CD4-positive, alpha-beta T cell (primary cell): Measurements from ENCODE around the gene PSMF1. TPM values are rescaled to one million over a fixed set of nuclear protein-coding genes. Genes with fewer than 3 reads are reported as not detected.

Source experiments
- ATAC-seq: fragments of 200-7000 bp; cut with Tn5 transposase; one replicate; pipeline ENCODE4 v1.10.0; 2022; ENCODE audit warnings: mild to moderate bottlenecking; ENCODE audit not compliant: poor library complexity
- CTCF ChIA-PET: fragments of 350-600 bp; sonication (Branson Sonifier 250); formaldehyde crosslinking; loops from one replicate; lab custom pipeline; 2021; ENCODE audit warnings: antibody characterized with exemption, inconsistent platforms; lab: Charles Lee
- POLR2A ChIA-PET: fragments of 350-600 bp; sonication (Branson Sonifier 250); formaldehyde crosslinking; loops from one replicate; lab custom pipeline; 2021; ENCODE audit warnings: antibody characterized with exemption, inconsistent platforms; lab: Charles Lee
- DNase-seq, 14 experiments: peaks; one replicate each; pipeline ENCODE4 v3.0.0-alpha.2; 2013 to 2020; ENCODE audit warnings: mixed read lengths in 2 of 14
- H3K27ac ChIP-seq, 2 donors: one replicate each; pipeline versions ENCODE4 v1.5.1 to v1.7.0; 2013; ENCODE audit warnings: low read length in 2 of 2, low read depth in 1 of 2, mild to moderate bottlenecking in 1 of 2
- H3K27me3 ChIP-seq, 2 experiments: 1 replicate in 1 of 2; 2 replicates in 1 of 2; pipeline versions ENCODE4 v1.6.1 to v1.7.0; 2013; ENCODE audit warnings: low read length in 2 of 2, control low read depth in 1 of 2, mild to moderate bottlenecking in 1 of 2, moderate library complexity in 1 of 2; ENCODE audit not compliant: insufficient read depth in 2 of 2, control insufficient read depth in 1 of 2
- H3K36me3 ChIP-seq: one replicate; pipeline ENCODE4 v1.6.1; 2013; ENCODE audit warnings: low read length, control low read depth; ENCODE audit not compliant: insufficient read depth
- H3K4me1 ChIP-seq: one replicate; pipeline ENCODE4 v1.6.1; 2013; ENCODE audit warnings: low read length, control low read depth; ENCODE audit not compliant: insufficient read depth
- H3K4me3 ChIP-seq: one replicate; pipeline ENCODE4 v1.5.1; 2013; ENCODE audit warnings: mild to moderate bottlenecking, low read length, moderate library complexity
- H3K9me3 ChIP-seq, 2 experiments: 1 replicate in 1 of 2; 2 replicates in 1 of 2; pipeline versions ENCODE4 v1.6.1 to v1.7.0; 2013; ENCODE audit warnings: low read length in 2 of 2, mild to moderate bottlenecking in 2 of 2, control low read depth in 1 of 2, moderate library complexity in 1 of 2; ENCODE audit not compliant: control insufficient read depth in 1 of 2, insufficient read depth in 1 of 2
- H3K27ac Mint-ChIP-seq: one replicate; pipeline ENCODE4 v1.8.0; 2020; ENCODE audit warnings: mixed read lengths
- H3K27me3 Mint-ChIP-seq: one replicate; pipeline ENCODE4 v1.8.0; 2021; ENCODE audit warnings: mixed read lengths
- H3K36me3 Mint-ChIP-seq: one replicate; pipeline ENCODE4 v1.8.0; 2021; ENCODE audit warnings: low read depth, mixed read lengths
- H3K4me1 Mint-ChIP-seq: one replicate; pipeline ENCODE4 v1.8.0; 2021; ENCODE audit warnings: low read depth, mixed read lengths
- H3K4me3 Mint-ChIP-seq: one replicate; pipeline ENCODE4 v1.8.0; 2020; ENCODE audit warnings: mild to moderate bottlenecking, mixed read lengths
- H3K9me3 Mint-ChIP-seq: one replicate; pipeline ENCODE4 v1.8.0; 2020; ENCODE audit warnings: mixed read lengths
- intact Hi-C, 2 experiments: fragments of 100-400 bp; cut with DNase I in 1 of 2; cut with micrococcal nuclease in 1 of 2; formaldehyde crosslinking; loops; one replicate each; pipeline versions ENCODE4 v1.15.1 to v1.9.0; 2023 to 2025; cut with DNase I, micrococcal nuclease
- total RNA-seq, 174 experiments: library from RNA in 2 of 174; stranded (reverse) in 2 of 174; gene quantifications; one replicate each; pipeline ENCODE4 v1.2.3 and lab custom pipeline; 2021 to 2026
- TF ChIP-seq, protein P1 (sequence below): fragments of 200-600 bp; IDR thresholded peaks from one replicate; pipeline ENCODE4 v1.8.0; 2022; ENCODE audit warnings: antibody characterized with exemption, mild to moderate bottlenecking

The PSMF1 gene
- total RNA-seq, 2 experiments from 2014 or later = 79.9 to 84.2 TPM

DNA sequence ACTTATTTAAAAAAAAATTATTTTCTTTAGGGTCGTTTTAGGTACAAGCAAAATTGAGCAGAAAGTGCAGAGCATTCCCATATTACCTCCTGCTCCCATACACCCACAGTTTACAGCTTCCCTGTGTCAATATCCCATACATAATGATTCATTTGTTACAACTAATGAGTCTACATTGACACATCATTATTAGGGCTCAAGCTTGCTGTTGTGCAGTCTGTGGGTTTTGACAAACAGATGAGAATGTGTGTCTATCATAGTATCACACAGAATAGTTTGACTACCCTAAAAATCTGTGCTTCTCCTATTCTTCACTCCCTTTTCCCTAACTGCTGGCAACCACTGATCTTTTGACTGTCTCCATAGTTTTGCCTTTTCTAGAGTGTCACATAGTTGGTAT lies 9.4 kb downstream of the PSMF1 start:
- no peaks in the 10 kb centered on the region for H3K9me3 Mint-ChIP-seq
- H3K4me1 ChIP-seq = peaks cover 10% of the 10 kb centered on the region
- TF ChIP-seq, protein P1, sequence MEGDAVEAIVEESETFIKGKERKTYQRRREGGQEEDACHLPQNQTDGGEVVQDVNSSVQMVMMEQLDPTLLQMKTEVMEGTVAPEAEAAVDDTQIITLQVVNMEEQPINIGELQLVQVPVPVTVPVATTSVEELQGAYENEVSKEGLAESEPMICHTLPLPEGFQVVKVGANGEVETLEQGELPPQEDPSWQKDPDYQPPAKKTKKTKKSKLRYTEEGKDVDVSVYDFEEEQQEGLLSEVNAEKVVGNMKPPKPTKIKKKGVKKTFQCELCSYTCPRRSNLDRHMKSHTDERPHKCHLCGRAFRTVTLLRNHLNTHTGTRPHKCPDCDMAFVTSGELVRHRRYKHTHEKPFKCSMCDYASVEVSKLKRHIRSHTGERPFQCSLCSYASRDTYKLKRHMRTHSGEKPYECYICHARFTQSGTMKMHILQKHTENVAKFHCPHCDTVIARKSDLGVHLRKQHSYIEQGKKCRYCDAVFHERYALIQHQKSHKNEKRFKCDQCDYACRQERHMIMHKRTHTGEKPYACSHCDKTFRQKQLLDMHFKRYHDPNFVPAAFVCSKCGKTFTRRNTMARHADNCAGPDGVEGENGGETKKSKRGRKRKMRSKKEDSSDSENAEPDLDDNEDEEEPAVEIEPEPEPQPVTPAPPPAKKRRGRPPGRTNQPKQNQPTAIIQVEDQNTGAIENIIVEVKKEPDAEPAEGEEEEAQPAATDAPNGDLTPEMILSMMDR = no peak
- no peaks in the 10 kb centered on the region for H3K27me3 Mint-ChIP-seq
- no peak overlapping the region for H3K27ac Mint-ChIP-seq
- H3K36me3 ChIP-seq = peaks cover 96% of the 10 kb centered on the region
- ChIA-PET POLR2A (no interaction called here), CTCF (no interaction called here)
- no peak for ATAC-seq
- H3K4me3 Mint-ChIP-seq = no peak overlapping the region
- no peaks in the 10 kb centered on the region for H3K9me3 ChIP-seq
- no peak overlapping the region for H3K4me3 ChIP-seq
- intact Hi-C loops = no loop called here
- no peak overlapping the region for H3K27ac ChIP-seq
- peaks cover 59% of the 10 kb centered on the region for H3K4me1 Mint-ChIP-seq
- H3K36me3 Mint-ChIP-seq = peaks cover 95% of the 10 kb centered on the region
- no peak for DNase-seq
- no peaks in the 10 kb centered on the region for H3K27me3 ChIP-seq

DNA sequence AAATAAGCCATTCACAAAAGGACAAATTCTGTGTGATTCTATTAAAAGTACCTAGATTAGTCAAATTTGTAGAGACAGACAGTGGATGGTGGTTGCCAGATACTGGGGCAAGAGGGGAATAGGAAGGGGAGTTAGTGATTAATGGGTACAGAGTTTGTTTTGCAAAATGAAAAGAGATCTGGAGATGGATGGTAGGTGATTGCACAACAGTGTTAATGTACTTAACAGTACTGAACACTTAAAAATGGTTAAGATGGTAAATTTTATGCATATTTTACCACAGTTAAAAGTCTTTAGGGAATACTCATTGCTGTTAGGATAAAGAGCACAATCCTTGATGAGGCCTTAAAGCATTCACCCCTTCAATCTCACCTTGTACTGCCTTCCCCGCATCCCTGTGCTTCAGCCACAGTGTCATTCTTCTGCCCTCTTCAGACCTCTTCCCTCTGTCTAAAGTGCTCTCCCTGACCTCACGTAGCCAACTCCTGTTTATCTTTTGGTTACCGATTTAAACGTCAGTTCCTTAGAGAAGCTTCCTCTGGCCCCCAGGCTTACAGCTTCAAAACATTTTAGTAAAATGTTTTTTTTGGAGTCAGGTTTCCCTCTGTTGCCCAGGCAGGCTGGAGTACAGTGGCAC lies 11.8 kb downstream of the PSMF1 start:
- Histone ChIP-seq H3K4me3 (no peak overlapping the region), H3K9me3 (no peaks in the 10 kb centered on the region), H3K27ac (no peak overlapping the region), H3K27me3 (no peaks in the 10 kb centered on the region), H3K36me3 (peaks cover 91% of the 10 kb centered on the region), H3K4me1 (peaks cover 3% of the 10 kb centered on the region)
- ChIA-PET CTCF (no interaction called here), POLR2A (no interaction called here)
- peaks cover 95% of the 10 kb centered on the region for H3K36me3 Mint-ChIP-seq
- TF ChIP-seq, protein P1 = no peak
- intact Hi-C loops = no loop called here
- DNase-seq = no peak
- no peak for ATAC-seq
- no peaks in the 10 kb centered on the region for H3K9me3 Mint-ChIP-seq
- H3K4me3 Mint-ChIP-seq = no peak overlapping the region
- no peaks in the 10 kb centered on the region for H3K27me3 Mint-ChIP-seq
- H3K4me1 Mint-ChIP-seq = peaks cover 52% of the 10 kb centered on the region
- no peak overlapping the region for H3K27ac Mint-ChIP-seq

DNA sequence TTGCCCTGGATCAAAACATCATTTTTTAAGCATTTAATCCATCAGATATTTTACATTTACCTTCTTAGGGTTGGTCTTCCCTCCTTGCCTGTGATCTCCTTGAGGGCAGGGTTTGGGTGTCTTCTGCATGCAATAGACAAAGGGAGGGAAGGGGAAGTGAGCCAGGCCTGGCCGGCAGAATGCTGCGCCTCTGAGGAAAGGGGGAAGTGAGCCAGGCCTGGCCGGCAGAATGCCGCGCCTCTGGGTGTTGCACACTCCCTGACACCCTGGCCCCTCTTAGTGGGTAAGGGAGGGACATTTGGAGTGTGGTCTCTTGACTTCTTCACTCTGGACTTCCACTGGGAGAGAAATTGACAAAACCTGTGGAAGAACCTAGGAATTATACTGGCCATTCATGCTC lies 12.4 kb downstream of the PSMF1 start:
- intact Hi-C loops = no loop called here
- Histone ChIP-seq H3K27ac (no peak overlapping the region), H3K27me3 (no peaks in the 10 kb centered on the region), H3K9me3 (no peaks in the 10 kb centered on the region), H3K4me3 (no peak overlapping the region), H3K36me3 (peaks cover 91% of the 10 kb centered on the region), H3K4me1 (peaks cover 3% of the 10 kb centered on the region)
- ChIA-PET CTCF (no interaction called here), POLR2A (no interaction called here)
- Mint-ChIP-seq H3K9me3 (no peaks in the 10 kb centered on the region), H3K27ac (no peak overlapping the region), H3K36me3 (peaks cover 95% of the 10 kb centered on the region), H3K4me3 (no peak overlapping the region), H3K27me3 (no peaks in the 10 kb centered on the region), H3K4me1 (peaks cover 46% of the 10 kb centered on the region)
- ATAC-seq (no peak), DNase-seq (peak in 2 of 14 experiments; percentile 35 to 36)
- TF ChIP-seq, protein P1 = no peak
